GM21529 (cell line): ENCODE measurements around the gene LGALS7.

ENCODE experiments used
- ATAC-seq: cut with Tn5 transposase; IDR thresholded peaks from one replicate; pipeline ENCODE4 v1.9.1; 2021; ENCODE audit not compliant: unreplicated experiment

The LGALS7 gene

GRCh38 chr19:38741670-38742069 is 31.6 kb downstream of the LGALS7 start:
- ATAC-seq: no peak

GRCh38 chr19:38740932-38741331 is 32.4 kb downstream of the LGALS7 start:
- no peak for ATAC-seq

GRCh38 chr19:38740257-38740592 is 33.1 kb downstream of the LGALS7 start:
- no peak for ATAC-seq

DNA sequence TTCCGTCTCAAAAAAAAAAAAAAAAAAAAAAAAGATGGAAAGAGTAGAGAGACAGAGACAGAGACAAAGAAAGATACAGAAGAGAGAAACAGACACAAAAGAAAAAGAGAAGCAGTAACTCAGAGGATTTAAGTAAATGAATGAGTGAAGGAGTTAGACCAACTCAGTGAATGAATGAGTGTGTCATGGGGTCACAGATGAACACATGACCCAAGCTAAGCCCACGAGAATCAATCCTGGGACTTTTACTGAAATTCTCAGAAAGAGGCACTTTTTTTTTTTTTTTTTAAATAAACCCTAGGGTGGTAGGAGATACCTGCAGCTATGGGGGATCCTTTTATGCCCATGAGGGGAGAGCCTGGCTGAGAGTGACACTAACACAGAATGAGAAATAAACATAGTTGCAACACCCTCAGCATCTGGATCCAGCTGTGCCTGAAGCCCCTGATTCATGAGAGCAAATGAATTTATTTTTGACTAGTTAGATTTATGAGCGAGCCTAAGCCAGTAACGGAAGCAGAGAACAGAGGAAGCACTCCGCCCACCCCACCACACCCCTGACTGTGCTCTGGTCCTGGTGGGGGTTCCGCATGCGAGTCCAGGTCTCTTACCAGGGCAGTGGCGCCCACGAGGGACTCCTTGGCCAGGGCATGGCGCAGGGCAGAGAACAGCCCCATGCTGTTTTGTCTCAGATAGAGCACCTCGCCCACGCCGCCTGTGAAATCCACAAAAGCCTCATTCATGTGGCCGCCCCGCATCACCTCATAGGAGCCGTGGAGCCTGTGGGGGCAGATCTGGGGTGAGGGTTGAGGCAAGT is 33.7 kb downstream of the LGALS7 start:
- ATAC-seq: no peak

DNA sequence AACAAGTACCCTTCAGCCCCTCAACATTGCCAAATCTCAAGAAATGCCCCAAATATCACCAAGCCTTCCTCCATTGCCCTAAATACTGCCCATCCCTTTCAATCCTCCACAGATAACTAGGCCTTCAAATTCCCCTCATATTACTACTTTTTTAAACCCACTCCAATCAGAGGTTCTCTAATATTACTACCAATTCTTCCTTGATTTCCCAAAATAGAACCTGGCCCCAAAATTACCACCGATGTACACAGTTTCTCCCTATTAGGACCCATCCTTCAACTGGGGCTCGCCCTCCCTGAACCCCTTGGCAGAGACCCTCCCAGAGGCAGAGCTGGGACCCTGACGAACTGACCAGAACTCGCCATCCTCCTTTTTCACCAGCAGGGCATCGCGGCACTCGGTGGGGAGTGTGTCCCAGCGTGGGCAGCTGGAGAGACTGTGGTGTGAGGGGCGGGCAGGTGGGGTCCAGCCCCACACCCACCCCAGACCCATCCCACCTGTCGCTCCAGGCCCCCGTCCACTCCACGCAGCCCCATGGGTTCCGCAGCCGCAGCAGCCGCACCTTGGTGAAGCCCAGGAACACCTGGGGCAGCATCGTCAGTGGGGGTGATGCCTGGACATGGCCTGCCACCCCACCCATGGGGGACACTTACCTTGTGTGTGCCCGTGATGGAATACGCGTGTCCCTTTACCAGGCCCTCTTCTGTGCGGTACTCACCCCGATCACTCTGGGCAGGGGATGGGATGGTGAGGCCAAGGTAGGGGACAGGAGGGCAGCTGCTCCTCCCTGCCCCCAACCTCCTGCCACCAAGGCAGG is 35.2 kb downstream of the LGALS7 start:
- ATAC-seq: no peak

DNA sequence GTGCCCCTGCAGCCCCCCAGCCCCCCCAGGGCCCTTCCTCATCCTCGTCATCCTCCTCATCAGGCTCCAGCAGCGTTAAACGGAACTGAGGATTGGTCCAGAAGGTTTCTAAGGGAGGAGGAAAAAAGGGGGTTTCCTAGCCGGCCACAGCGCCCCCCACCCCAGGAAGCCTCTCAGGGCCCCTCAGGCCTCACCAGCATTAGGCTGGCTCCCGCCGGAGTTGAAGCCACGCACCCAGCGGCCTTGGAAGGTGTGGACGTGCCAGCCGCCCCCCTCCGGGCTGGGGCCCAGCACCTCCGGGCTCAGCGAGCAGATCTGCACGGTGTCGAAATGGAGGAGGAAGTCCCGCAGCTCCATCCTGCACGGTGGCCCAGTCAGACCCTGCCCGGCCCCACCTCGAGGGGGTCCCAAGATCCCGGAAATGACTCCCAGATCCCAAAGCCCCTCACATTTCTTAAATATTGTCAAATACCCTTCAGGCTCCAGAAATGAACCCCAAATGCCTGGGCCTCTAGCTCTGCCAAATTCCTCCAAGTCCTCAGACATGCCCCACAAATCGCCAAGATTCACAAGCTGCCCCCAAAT is 35.9 kb downstream of the LGALS7 start:
- ATAC-seq: no peak

DNA sequence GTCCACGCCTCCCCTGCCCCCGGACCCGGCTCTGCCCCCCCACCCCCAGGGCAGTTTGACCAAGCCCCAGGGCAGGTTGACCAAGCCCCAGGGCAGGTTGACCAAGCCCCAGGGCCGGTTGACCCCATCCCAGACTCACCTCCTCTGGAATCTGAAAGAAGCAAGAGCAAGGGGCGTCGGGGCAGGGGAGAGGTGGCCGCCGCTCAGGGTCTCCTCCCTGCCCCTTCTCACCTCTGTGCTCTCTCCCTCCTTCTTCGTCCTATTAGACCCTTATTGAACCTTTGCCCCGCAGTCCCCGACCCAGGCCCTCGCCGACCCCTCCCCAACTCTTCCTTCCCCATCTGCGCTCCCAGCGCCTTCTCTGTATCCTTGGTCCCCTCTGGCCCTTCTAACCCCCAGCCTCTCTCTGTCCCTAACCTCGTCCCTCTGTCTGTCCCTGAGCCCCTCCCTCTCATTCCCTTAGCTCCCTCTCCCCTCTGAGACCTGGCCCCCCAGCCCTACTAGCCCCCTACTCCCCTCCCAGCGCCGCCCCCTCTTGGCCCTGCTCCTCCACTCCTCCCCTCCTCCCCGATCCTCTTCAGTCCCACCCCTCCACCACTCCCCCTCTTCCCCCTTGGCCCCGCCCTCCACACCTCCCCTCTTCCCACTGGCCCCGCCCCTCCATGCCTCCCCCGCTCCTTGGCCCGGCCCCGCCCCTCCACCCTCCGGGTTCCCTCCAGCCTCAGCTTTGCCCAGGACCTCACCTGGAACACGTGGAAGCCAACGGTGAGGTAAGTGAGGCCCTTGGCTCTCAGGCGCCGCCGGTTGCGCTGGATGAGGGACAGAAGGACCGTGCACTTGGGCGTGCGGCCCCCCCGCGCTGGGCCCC is 36.7 kb downstream of the LGALS7 start:
- ATAC-seq: no peak

DNA sequence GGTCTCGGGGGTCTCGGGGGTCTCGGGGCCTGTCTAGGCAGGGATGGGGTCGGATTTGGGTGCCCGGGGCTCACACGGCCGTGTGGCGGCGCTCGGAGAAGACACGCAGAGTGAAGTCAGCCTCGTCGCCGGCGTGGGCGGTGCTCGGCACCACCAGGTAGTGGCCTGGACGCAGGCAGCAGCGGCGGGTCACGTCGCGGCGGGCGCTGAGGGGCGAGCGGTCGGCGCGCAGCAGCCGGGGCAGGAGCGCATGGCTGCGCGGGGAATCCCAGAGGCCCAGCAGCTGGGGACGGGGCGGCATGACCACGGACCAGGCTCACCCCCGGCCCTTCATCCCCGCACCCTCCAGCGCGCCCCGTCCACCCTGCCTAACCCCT is 37.3 kb downstream of the LGALS7 start:
- no peak for ATAC-seq

GRCh38 chr19:38735257-38735686 is 38.0 kb downstream of the LGALS7 start:
- ATAC-seq: no peak

DNA sequence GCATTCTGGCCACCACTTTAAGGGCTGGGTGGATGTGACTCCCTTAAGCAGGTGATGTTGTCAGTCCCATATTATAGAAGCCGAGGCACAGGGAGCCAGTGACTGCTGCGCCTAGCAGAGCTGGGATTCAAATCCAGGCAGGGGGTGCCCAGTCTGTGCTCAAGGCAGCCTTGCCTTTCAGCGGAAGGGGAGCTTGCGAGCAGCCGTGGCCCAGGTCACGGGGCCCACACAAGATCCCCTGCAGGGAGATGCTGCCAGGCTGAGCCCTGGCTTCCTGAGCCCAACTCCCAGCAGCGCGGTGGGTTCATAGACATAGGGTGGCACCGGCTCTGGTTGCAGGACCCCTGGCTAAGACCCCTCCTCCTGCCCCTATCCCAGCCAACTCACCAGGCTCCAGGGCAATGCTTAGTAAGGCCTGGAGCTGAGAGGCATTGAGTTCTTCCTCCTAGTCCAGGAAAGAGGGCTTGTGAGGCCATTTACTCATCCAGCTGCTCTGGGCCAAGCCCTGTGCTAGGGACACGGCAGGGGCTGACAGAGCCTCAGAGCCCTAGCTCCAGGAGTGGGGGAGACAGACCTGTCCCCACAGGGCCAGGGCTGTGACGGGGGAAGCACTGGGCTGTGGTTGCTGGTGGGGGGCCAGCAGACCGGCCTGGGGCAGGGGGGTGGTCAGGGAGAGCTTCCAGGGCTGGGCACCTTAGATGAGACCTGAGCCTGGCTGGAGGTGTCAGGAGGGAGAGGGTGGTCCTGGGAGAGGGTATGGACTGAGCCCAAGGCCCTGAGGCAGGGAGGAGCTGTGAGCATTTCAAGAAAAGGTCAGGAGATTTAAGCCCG is 38.7 kb downstream of the LGALS7 start:
- no peak for ATAC-seq

- ATAC-seq: no peak
Measured at GRCh38 chr19:38734176-38734425, 39.2 kb downstream of the LGALS7 start.

DNA sequence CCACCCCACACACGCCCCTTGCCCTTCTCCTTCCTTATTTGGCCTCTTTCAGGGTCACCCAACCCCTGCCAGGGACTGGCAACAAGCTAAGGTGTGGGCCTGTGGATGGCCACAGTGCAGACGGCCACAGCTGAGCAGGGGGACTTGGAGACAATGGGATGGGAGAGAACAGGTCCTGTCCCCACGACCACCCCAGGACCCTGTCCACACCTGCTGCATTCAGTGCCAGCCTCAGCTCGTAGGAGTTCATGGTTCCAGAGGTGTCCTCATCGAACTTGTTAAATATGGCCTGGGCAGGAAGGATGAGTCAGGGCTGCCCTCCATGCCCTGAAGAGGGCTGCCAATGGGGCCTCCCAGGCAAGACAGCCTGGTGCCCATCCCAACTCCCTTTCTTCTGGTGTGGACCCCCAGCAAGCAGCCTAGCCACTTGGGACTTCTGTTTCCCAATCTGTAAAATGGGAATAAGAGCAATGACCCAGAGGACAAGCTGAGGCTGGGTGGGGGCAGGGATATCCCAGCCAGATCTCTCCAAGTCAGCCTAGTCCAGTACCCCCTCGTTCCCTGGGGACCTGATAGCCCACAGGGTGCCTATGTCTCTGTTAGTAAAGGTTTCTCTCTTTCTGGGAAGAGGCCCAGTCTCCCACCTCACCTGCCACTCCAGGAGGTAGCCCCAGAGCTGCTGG is 39.7 kb downstream of the LGALS7 start:
- no peak for ATAC-seq

GRCh38 chr19:38733241-38733492 is 40.1 kb downstream of the LGALS7 start:
- ATAC-seq: no peak

- ATAC-seq: no peak
Measured at GRCh38 chr19:38731654-38732301, 41.5 kb downstream of the LGALS7 start.

DNA sequence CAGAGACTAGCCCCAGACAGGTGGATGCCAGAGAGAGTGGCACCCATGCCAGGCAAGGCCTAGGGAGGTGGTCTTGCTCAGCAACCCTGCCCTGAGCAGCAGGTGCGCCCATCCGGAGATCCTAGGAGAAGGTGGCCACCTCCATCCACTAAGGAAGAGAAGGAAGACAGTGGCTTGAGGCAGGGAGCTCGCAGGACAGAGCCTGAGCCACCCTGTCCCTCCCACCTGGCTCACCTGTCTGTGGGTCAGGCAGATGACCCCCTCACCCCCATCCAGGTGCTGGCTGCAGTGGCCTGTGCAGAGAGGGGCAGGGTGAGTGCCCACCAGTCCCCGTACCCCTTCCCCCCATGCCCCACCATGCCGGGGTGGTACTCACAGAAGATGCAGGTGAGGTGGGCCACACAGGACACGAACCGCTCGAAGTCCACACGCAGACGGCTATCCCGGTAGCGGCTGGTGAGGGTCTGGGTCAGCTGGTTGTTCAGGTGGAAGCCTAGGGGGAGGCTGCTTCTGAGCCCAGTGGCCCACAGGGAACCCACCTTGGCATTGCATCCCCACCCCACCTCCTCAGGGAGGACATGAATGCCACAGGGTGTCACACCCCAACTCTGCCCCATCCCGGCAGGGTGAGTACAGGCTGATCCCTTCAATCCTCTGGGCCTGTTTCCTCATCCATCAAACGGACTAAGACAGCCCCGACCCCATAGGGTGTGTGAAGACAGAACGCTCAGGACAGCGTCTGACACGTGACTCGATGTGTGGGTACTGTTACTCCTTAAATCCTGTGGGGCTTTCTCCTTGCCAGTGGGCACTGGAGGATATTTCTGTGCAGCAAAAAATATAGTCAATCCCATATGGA is 42.4 kb downstream of the LGALS7 start:
- no peak for ATAC-seq

DNA sequence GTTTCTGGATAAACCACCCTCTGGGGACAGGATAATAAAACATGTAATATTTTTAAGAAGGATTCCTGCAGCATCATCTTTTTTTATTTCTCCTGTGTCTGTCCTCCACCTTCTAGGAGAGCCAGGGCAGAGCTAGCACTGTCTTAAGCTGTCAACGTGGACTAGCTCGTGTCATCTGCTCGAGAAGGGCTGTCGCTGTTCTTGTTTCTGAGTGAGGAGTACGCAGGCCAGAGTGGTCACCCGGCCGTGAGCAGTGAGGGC is 42.9 kb downstream of the LGALS7 start:
- ATAC-seq: no peak

DNA sequence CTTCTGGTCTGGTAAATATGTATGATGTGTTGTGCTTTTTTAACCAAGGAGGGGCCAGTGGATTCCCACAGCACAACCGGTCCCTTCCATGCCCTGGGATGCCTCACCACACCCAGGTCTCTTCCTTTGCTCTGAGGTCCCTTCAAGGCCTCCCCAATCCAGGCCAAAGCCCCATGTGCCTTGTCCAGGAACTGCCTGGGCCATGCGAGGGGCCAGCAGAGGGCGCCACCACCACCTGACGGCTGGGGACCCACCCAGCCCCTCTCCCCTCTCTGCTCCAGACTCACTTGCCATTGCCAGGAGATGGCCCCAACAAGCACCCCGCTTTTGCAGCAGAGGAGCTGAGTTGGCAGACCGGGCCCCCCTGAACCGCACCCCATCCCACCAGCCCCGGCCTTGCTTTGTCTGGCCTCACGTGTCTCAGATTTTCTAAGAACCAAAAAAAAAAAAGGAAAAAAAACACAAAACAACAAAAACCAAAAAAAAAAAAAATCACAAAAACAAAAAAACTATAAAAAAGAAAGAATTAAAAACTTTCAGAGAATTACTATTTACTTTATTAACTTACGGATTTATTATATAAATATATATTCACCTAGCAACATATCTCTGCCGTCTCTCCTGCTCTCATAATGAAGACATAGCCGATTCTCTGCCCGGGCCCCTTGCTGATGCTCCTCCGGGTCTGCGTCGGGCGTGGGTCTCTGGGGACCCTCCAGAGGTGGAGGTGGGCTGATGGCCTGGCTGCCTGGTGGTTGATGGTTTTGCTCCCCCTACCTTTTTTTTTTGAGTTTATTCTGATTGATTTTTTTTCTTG is 43.5 kb downstream of the LGALS7 start:
- ATAC-seq: no peak
